Cardiac fibroblast (primary cell): Measurements from ENCODE around the gene ARMC9.
A peak's percentile ranks its signal among the peaks of the same experiment; 100 is the strongest.
"Not testable (repeated sequence)": the region's sequence is repeated elsewhere in the genome, so short reads cannot be mapped to it uniquely, and the experiment has no call there.

Experiments
- DNase-seq, 2 donors: peaks; one replicate each; pipeline versions ENCODE4 v3.0.0 to v3.0.0-alpha.2; 2010; ENCODE audit warnings: low read depth in 2 of 2
- H3K4me3 ChIP-seq, 2 donors: replicated peaks in 1 of 2; 1 replicate in 1 of 2; 2 replicates in 1 of 2; pipeline ENCODE4 v1.5.1; 2011; ENCODE audit warnings: low read depth in 2 of 2, low read length in 2 of 2, mild to moderate bottlenecking in 2 of 2, moderate library complexity in 1 of 2
- TF ChIP-seq, protein P1 (sequence below): IDR thresholded peaks from one replicate; pipeline ENCODE4 v1.5.1; 2011; ENCODE audit warnings: low read depth, mild to moderate bottlenecking, low read length, inconsistent platforms

The ARMC9 gene

DNA sequence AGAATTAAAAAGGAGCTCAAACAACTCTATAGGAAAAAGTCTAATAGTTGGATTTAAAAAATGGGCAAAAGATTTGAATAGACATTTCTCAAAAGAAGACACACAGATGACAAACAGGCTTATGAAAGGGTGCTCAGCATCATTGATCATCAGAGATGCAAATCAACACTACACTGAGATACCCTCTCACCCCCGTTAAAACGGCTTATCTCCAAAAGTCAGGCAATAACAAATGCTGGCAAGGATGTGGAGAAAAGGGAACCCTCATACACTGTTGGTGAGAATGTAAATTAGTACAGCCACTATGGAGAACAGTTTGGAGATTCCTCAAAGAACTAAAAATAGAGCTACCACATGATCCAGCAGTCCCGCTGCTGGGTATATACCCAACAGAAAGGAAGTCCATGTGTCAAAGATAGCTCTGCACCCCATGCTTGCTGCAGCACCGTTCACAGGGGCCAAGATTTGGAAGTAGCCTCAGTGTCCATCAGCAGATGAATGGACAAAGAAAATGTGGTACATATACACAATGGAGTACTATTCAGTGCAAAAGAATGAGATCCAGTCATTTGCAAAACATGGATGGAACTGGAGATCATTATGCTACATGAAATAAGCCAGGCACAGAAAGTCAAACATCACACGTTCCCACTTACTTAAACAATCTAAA lies 150.4 kb downstream of the ARMC9 start:
- H3K4me3 ChIP-seq: no peak overlapping the region
- TF ChIP-seq, protein P1, sequence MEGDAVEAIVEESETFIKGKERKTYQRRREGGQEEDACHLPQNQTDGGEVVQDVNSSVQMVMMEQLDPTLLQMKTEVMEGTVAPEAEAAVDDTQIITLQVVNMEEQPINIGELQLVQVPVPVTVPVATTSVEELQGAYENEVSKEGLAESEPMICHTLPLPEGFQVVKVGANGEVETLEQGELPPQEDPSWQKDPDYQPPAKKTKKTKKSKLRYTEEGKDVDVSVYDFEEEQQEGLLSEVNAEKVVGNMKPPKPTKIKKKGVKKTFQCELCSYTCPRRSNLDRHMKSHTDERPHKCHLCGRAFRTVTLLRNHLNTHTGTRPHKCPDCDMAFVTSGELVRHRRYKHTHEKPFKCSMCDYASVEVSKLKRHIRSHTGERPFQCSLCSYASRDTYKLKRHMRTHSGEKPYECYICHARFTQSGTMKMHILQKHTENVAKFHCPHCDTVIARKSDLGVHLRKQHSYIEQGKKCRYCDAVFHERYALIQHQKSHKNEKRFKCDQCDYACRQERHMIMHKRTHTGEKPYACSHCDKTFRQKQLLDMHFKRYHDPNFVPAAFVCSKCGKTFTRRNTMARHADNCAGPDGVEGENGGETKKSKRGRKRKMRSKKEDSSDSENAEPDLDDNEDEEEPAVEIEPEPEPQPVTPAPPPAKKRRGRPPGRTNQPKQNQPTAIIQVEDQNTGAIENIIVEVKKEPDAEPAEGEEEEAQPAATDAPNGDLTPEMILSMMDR: no peak
- peak in 1 of 2 donors; percentile 6 for DNase-seq

DNA sequence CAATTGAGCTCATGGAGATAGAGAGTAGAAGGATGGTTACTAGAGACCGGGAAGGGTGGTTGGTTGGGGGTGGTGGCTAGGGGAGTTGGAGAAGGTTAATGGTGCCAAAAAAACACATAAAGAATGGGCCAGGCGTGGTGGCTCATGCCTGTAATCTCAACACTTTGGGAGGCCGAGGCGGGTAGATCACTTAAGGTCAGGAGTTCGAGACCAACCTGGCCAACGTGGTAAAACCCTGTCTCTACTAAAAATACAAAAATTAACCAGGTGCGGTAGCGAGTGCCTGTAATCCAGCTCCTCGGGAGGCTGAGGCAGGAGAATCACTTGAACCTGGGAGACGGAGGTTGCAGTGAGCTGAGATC lies 150.9 kb downstream of the ARMC9 start:
- not testable (repeated sequence) for H3K4me3 ChIP-seq, DNase-seq

DNA sequence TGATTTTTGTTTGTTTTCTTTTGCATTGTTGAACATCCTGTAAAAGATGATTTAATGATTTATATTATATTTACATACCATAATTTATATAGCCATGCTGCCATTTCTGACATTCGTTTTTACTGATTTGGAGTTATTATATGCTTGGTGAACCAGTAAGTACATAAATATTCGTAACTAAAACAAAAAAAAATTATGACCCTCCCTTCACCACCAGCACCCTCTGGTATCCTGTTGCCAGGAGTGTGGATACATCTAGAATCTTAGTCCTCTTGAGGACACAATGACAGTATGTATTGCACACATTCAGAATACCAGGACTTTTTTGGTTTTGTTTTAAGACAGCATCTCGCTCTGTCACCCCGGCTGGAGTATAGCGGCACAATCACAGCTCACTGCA lies 153.2 kb downstream of the ARMC9 start:
- DNase-seq: no peak
- no peak overlapping the region for H3K4me3 ChIP-seq
- TF ChIP-seq, protein P1: no peak

DNA sequence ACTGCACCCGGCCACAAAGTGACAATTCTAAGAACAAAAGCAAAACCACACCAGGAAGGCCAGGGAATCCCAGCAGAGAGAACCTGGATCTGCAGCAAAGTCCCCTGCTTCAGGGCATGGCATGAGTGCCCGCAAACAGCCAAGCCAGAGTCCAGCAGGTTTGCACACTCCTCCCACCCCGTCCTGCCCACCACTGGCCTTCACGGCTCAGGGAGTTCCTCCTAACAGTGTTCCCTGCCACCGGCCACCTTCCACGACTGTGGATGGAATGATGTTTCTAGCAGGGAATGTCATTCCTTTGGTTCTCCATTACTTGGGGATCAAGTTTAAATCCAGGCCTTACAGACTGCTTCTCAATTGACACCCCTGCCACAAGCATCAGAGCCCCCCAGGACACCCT lies 155.0 kb downstream of the ARMC9 start:
- TF ChIP-seq, protein P1: no peak
- no peak for DNase-seq
- no peak overlapping the region for H3K4me3 ChIP-seq

DNA sequence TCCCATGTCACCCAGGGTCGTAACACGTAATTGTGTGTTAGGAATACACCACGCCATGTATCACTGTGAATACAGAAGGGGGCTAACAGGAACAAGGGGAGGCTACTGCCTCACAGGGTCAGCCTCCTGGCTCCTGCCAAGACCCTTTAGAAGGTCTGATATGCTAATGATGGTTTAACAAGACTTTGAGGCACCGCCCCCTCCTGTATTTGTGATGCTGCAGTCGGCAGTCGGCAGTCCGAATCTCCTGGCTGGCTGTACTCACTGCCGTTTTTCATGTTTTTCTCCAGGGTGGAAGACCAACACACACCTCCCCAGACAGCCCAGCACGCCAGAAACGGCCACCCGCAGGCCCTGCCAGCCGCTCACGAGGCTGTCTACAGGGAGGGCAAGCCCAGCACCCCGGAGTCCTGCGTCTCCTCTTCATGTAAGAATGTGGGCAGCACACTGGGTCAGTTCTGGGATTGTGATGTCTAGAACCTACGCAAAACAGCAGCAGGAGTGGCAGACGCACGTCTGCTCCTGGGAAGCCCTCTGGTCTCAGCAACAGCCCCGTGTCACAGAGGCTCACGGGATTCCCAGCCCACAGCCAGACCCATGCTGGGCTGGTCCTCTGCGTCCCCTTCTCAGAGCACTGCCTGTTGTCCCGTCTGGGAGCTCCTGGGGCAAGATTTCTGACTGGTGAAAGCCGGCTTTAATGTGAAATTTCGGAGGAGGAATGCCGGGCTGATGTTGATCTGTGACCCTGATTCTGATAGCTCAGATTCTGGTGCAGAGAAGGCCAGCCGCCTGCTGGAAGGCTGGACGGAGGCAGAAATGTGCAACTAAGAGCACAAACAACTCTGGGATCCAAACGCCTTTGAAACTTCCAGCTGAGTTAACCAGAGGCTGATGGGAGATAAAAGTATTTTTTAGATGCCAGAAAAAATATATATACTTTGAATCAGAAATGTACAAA lies 157.4 kb downstream of the ARMC9 start:
- DNase-seq: peak in 1 of 2 donors; percentile 27
- no peak overlapping the region for H3K4me3 ChIP-seq
- TF ChIP-seq, protein P1: no peak

DNA sequence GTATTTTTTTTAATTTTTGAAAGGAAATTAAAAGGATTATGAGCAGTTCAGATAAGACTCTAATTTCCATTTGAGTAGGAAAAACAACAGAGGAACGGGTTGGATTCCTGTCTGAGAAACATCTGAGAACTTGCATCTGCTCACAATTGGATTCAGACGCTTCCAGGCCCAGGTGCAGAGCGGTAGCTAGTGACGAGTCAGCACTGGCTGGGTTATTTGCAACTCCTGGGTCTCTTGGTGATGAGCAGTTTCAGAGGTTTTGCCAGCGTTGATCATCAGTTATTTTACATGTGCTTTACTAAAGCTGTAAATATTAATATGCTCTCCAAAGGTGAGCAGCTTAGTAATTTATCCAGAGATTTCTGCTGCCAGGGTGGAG lies 158.0 kb downstream of the ARMC9 start:
- TF ChIP-seq, protein P1: no peak
- H3K4me3 ChIP-seq: no peak overlapping the region

DNA sequence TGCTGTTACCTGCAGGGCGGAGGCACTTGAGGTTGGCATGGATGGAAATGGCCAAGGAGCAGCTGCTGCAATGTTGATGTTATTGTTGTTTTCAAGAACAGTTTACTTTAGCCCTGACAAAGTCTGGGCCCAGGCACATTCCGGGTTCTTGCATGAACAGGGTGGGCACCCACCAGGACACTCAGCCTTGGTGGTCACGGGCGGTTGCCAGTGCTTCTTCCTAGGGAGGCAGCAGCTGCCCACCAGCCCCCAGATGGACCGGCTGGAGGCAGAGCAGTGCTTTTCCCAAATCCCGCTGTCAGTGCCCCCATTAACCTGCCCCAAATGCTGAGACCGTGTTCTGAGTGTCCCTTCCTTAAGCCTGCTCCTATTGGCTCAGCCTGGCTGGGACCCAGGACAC lies 158.6 kb downstream of the ARMC9 start:
- TF ChIP-seq, protein P1: no peak
- DNase-seq: no peak
- H3K4me3 ChIP-seq: no peak overlapping the region

More for the DNA sequence above, 158.0 kb downstream of the ARMC9 start:
- DNase-seq: peak in 1 of 2 donors; percentile 16
